Keratinocyte (primary cell): ENCODE data around the gene SMARCA5. TPM values are rescaled to one million over a fixed set of nuclear protein-coding genes. Genes with fewer than 3 reads are reported as not detected.

Experiments
- DNase-seq: peaks from one replicate; pipeline ENCODE4 v3.0.0-alpha.2; 2011; ENCODE audit warnings: low read depth, missing footprints, low spot score
- FAIRE-seq: peaks from 2 replicates; lab custom pipeline; 2011; peaks lifted over from hg19 to GRCh38; lab: Jason Lieb, UNC
- H2AFZ ChIP-seq: 2 replicates; pipeline ENCODE4 v1.6.0; 2012; ENCODE audit warnings: low read length, control low read depth, inconsistent platforms; ENCODE audit not compliant: control insufficient read depth
- H3K27ac ChIP-seq: 2 replicates; pipeline ENCODE4 v1.5.1; 2011; ENCODE audit warnings: low read length; ENCODE audit not compliant: control insufficient read depth, insufficient read depth
- H3K27me3 ChIP-seq: 3 replicates; pipeline ENCODE4 v1.6.0; 2011; ENCODE audit warnings: low read length; ENCODE audit not compliant: control insufficient read depth, insufficient read depth; ENCODE audit errors: extremely low read depth
- H3K36me3 ChIP-seq, 2 experiments: 2 replicates in 1 of 2; 3 replicates in 1 of 2; pipeline ENCODE4 v1.5.1; 2011; ENCODE audit warnings: low read length in 2 of 2, mild to moderate bottlenecking in 1 of 2; ENCODE audit not compliant: control insufficient read depth in 2 of 2, insufficient read depth in 2 of 2; ENCODE audit errors: extremely low read depth in 1 of 2
- H3K4me1 ChIP-seq: 3 replicates; pipeline ENCODE4 v1.5.1; 2011; ENCODE audit warnings: low read length; ENCODE audit not compliant: control insufficient read depth, insufficient read depth; ENCODE audit errors: extremely low read depth
- H3K4me2 ChIP-seq: 3 replicates; pipeline ENCODE4 v1.6.0; 2011; ENCODE audit warnings: low read depth, low read length; ENCODE audit not compliant: control insufficient read depth, insufficient read depth; ENCODE audit errors: extremely low read depth
- H3K4me3 ChIP-seq, 3 experiments: fragments of 200-600 bp in 1 of 3; sonication (generic) in 1 of 3; 2 replicates in 2 of 3; 3 replicates in 1 of 3; pipeline ENCODE4 v1.5.1; 2011 to 2016; ENCODE audit warnings: low read length in 3 of 3, mild to moderate bottlenecking in 3 of 3, control low read depth in 2 of 3, inconsistent platforms in 1 of 3, low read depth in 1 of 3, mixed read lengths in 1 of 3, mixed run types in 1 of 3, moderate library complexity in 1 of 3; ENCODE audit not compliant: control insufficient read depth in 2 of 3, insufficient read depth in 2 of 3; ENCODE audit errors: extremely low read depth in 1 of 3
- H3K79me2 ChIP-seq: 2 replicates; pipeline ENCODE4 v1.6.0; 2012; ENCODE audit warnings: low read length; ENCODE audit not compliant: control insufficient read depth, insufficient read depth
- H3K9ac ChIP-seq: 3 replicates; pipeline ENCODE4 v1.6.0; 2011; ENCODE audit warnings: low read length; ENCODE audit not compliant: control insufficient read depth, insufficient read depth; ENCODE audit errors: extremely low read depth
- H3K9me1 ChIP-seq: 3 replicates; pipeline ENCODE4 v1.6.0; 2011; ENCODE audit warnings: low read length; ENCODE audit not compliant: control insufficient read depth, insufficient read depth; ENCODE audit errors: extremely low read depth
- H3K9me3 ChIP-seq: 2 replicates; pipeline ENCODE4 v1.5.1; 2012; ENCODE audit warnings: low read depth, low read length; ENCODE audit not compliant: control insufficient read depth
- H4K20me1 ChIP-seq: 3 replicates; pipeline ENCODE4 v1.6.0; 2011; ENCODE audit warnings: low read length; ENCODE audit not compliant: control insufficient read depth, insufficient read depth; ENCODE audit errors: extremely low read depth
- CTCF ChIP-seq, 3 experiments: IDR thresholded peaks in 1 of 3; conservative IDR thresholded peaks in 1 of 3; optimal IDR thresholded peaks in 1 of 3; 2 replicates in 2 of 3; 3 replicates in 1 of 3; pipeline versions ENCODE3 to v1.5.1; 2011; ENCODE audit warnings: low read length in 3 of 3, mild to moderate bottlenecking in 3 of 3, moderate library complexity in 2 of 3, control low read depth in 1 of 3, inconsistent platforms in 1 of 3; ENCODE audit not compliant: insufficient read depth in 2 of 3; ENCODE audit errors: extremely low read depth in 1 of 3
- EZH2 ChIP-seq: IDR thresholded peaks from one replicate; pipeline ENCODE4 v1.6.1; 2012; ENCODE audit warnings: inconsistent platforms, mild to moderate bottlenecking, low read length, moderate library complexity
- dilution Hi-C: fragments of 300-500 bp; cut with MboI; formaldehyde crosslinking; loops from one replicate; pipeline ENCODE4 v1.7.0; 2020; ENCODE audit warnings: low sequenced_read_pairs; ENCODE audit not compliant: extremely low pct_ligation_motif_present
- polyA plus RNA-seq, 5 experiments: library from polyadenylated mRNA; depleted of rRNA in 3 of 5; stranded (reverse) in 3 of 5; stranded (forward) in 1 of 5; unstranded in 1 of 5; fragments of >200 nt; gene quantifications; 1 replicate in 1 of 5; 2 replicates in 3 of 5; 3 replicates in 1 of 5; pipeline versions ENCODE4 v1.2.1 to v1.2.3, GENCODE V29; 2011 to 2012; ENCODE audit warnings: missing spikeins in 2 of 5, low read depth in 1 of 5, low replicate concordance in 1 of 5

Gene SMARCA5
- polyA plus RNA-seq, 1 donor (not counting 4 experiments of a cell fraction or from before 2014, with no cell fraction given), result 24.7 TPM

- Histone ChIP-seq H2AFZ (no peak overlapping the region), H3K4me3 (no peak overlapping the region), H3K9me1 (no peaks in the 10 kb centered on the region), H4K20me1 (no peaks in the 10 kb centered on the region), H3K27ac (no peak overlapping the region), H3K4me2 (no peak overlapping the region), H3K36me3 (no peaks in the 10 kb centered on the region), H3K4me1 (peaks cover 14% of the 10 kb centered on the region), H3K79me2 (peaks cover 32% of the 10 kb centered on the region), H3K9ac (no peak overlapping the region), H3K27me3 (no peaks in the 10 kb centered on the region), H3K9me3 (no peaks in the 10 kb centered on the region)
- dilution Hi-C loops, result no loop called here
- no peak for TF ChIP-seq EZH2
- no peak for TF ChIP-seq CTCF (optimal IDR thresholded peaks at IDR 0.05 in 1 of 3, IDR thresholded peaks at IDR 0.05 in 1 of 3, conservative IDR thresholded peaks at IDR 0.05 in 1 of 3; ENCODE audit: extremely low read depth in 1 of 3, insufficient read depth in 2 of 3, low read length in 3 of 3)
- DNase-seq, result no peak
- FAIRE-seq, result no peak
Observed at GRCh38 chr4:143511906-143512305, 1.6 kb upstream of the SMARCA5 start.

DNA sequence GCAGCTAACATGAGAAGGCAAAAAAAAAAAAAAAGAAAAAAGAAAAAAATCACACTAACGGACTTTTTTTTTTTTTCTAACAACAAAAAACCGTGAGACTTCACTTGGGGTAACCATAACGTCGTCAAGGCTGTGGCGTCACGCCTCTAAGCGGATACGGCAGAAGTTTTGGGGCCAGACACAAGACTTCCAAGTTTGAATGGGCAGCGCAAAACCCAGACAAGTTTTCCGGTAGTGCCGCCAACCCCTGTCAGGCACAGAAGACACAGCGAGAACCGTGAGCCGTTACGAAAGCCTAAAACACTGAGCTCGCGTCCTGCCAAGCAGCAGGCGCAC lies 556 bp upstream of the SMARCA5 start:
- peak overlapping the region; percentile 84 for H3K27ac ChIP-seq
- H3K36me3 ChIP-seq, result peaks cover 2 to 7% of the 10 kb centered on the region in 2 experiments
- H3K27me3 ChIP-seq, result no peaks in the 10 kb centered on the region
- H3K9me1 ChIP-seq, result no peaks in the 10 kb centered on the region
- H3K79me2 ChIP-seq, result peaks cover 42% of the 10 kb centered on the region
- peak overlapping the region; percentile 82 for H3K4me2 ChIP-seq
- no peak for FAIRE-seq
- H3K9ac ChIP-seq, result peak overlapping the region; percentile 84
- peaks cover 14% of the 10 kb centered on the region for H3K4me1 ChIP-seq
- peak overlapping the region; percentile 98 for H2AFZ ChIP-seq
- TF ChIP-seq EZH2 (no peak), CTCF (optimal IDR thresholded peaks at IDR 0.05 in 1 of 3, IDR thresholded peaks at IDR 0.05 in 1 of 3, conservative IDR thresholded peaks at IDR 0.05 in 1 of 3; ENCODE audit: extremely low read depth in 1 of 3, insufficient read depth in 2 of 3, low read length in 3 of 3) (no peak)
- DNase-seq, result no peak
- dilution Hi-C loops, result no loop called here
- H3K4me3 ChIP-seq, result peak overlapping the region; percentile 89 to 95 (median 94)
- no peaks in the 10 kb centered on the region for H3K9me3 ChIP-seq
- no peaks in the 10 kb centered on the region for H4K20me1 ChIP-seq
